Measurements from ENCODE around the gene STAU1. TPM values are rescaled to one million over a fixed set of nuclear protein-coding genes. Genes with fewer than 3 reads are reported as not detected.

Gene STAU1
- total RNA-seq, 1 donor from 2014 or later: 96.0 TPM

GRCh38 chr20:49234831-49235230 is 46.7 kb upstream of the STAU1 start:
- H2AFZ ChIP-seq (replicated peaks): no peak overlapping the region
- peaks cover 30% of the 10 kb centered on the region for H3K36me3 Mint-ChIP-seq
- H3K4me1 Mint-ChIP-seq: peaks cover 5% of the 10 kb centered on the region
- no peak overlapping the region for H3K4me2 ChIP-seq
- no peaks in the 10 kb centered on the region for H3K9me3 ChIP-seq (ENCODE audit: low read depth)
- H3K4me3 ChIP-seq: no peak overlapping the region
- no peaks in the 10 kb centered on the region for H4K20me1 ChIP-seq (ENCODE audit: low read depth)
- no peak for DNase-seq (ENCODE audit: low spot score)
- no peak overlapping the region for H3K4me3 Mint-ChIP-seq
- H3K79me2 ChIP-seq (ENCODE audit: low read depth): no peaks in the 10 kb centered on the region
- H3K27ac Mint-ChIP-seq: no peak overlapping the region
- H3K27ac ChIP-seq: no peak overlapping the region
- H3K4me1 ChIP-seq: peaks cover 5% of the 10 kb centered on the region
- H3K27me3 Mint-ChIP-seq (ENCODE audit: insufficient read depth, low read depth): peaks cover 5% of the 10 kb centered on the region
- H3K27me3 ChIP-seq: no peaks in the 10 kb centered on the region
- H3K9me3 Mint-ChIP-seq: no peaks in the 10 kb centered on the region
- H3K9ac ChIP-seq: no peak overlapping the region
- peaks cover 21% of the 10 kb centered on the region for H3F3A ChIP-seq (ENCODE audit: low read depth)
- TF ChIP-seq EZH2 (IDR thresholded peaks at IDR 0.05) (no peak), EZH2phosphoT487 (IDR thresholded peaks at IDR 0.05) (no peak), CTCF (IDR thresholded peaks at IDR 0.05) (no peak)
- no peaks in the 10 kb centered on the region for H3K36me3 ChIP-seq

GRCh38 chr20:49233226-49233625 is 45.1 kb upstream of the STAU1 start:
- Histone ChIP-seq H3K79me2 (ENCODE audit: low read depth) (no peaks in the 10 kb centered on the region), H3F3A (ENCODE audit: low read depth) (peaks cover 21% of the 10 kb centered on the region), H3K9ac (no peak overlapping the region), H3K27me3 (no peaks in the 10 kb centered on the region), H3K4me3 (no peak overlapping the region), H3K9me3 (ENCODE audit: low read depth) (no peaks in the 10 kb centered on the region), H3K4me2 (no peak overlapping the region), H3K27ac (no peak overlapping the region), H3K4me1 (peaks cover 5% of the 10 kb centered on the region), H3K36me3 (no peaks in the 10 kb centered on the region), H2AFZ (replicated peaks) (no peak overlapping the region), H4K20me1 (ENCODE audit: low read depth) (no peaks in the 10 kb centered on the region)
- Mint-ChIP-seq H3K9me3 (no peaks in the 10 kb centered on the region), H3K27me3 (ENCODE audit: insufficient read depth, low read depth) (peaks cover 5% of the 10 kb centered on the region), H3K27ac (no peak overlapping the region), H3K4me1 (peaks cover 5% of the 10 kb centered on the region), H3K36me3 (peaks cover 19% of the 10 kb centered on the region), H3K4me3 (no peak overlapping the region)
- no peak for DNase-seq (ENCODE audit: low spot score)
- TF ChIP-seq EZH2phosphoT487 (IDR thresholded peaks at IDR 0.05): no peak
- TF ChIP-seq EZH2 (IDR thresholded peaks at IDR 0.05): no peak
- TF ChIP-seq CTCF (IDR thresholded peaks at IDR 0.05): no peak

- Mint-ChIP-seq H3K27me3 (ENCODE audit: insufficient read depth, low read depth) (peaks cover 5% of the 10 kb centered on the region), H3K9me3 (no peaks in the 10 kb centered on the region), H3K27ac (no peak overlapping the region), H3K36me3 (peaks cover 16% of the 10 kb centered on the region), H3K4me1 (no peaks in the 10 kb centered on the region), H3K4me3 (no peak overlapping the region)
- Histone ChIP-seq H3K79me2 (ENCODE audit: low read depth) (no peaks in the 10 kb centered on the region), H3F3A (ENCODE audit: low read depth) (peaks cover 4% of the 10 kb centered on the region), H3K4me2 (no peak overlapping the region), H3K9me3 (ENCODE audit: low read depth) (no peaks in the 10 kb centered on the region), H2AFZ (replicated peaks) (no peak overlapping the region), H3K27ac (no peak overlapping the region), H3K27me3 (no peaks in the 10 kb centered on the region), H3K4me1 (no peaks in the 10 kb centered on the region), H3K36me3 (no peaks in the 10 kb centered on the region), H3K9ac (no peak overlapping the region), H4K20me1 (ENCODE audit: low read depth) (no peaks in the 10 kb centered on the region), H3K4me3 (no peak overlapping the region)
- no peak for DNase-seq (ENCODE audit: low spot score)
- TF ChIP-seq EZH2phosphoT487 (IDR thresholded peaks at IDR 0.05) (no peak), EZH2 (IDR thresholded peaks at IDR 0.05) (no peak), CTCF (IDR thresholded peaks at IDR 0.05) (no peak)
Observed at GRCh38 chr20:49231471-49231870, 43.3 kb upstream of the STAU1 start.

Data from neural progenitor cell (in vitro differentiated cells).